Parathyroid adenoma (tissue), 2 donors: Measurements from ENCODE around the gene PARP3.

Experiments used
- H2AFZ ChIP-seq: fragments of 300-600 bp; sonication (generic); one replicate; pipeline ENCODE4 v1.7.0; 2017; ENCODE audit warnings: antibody characterized with exemption, mild to moderate bottlenecking
- H3K27ac ChIP-seq: fragments of 300-600 bp; sonication (generic); one replicate; pipeline ENCODE4 v1.7.0; 2017
- H3K27me3 ChIP-seq: fragments of 300-600 bp; sonication (generic); one replicate; pipeline ENCODE4 v1.7.0; 2017; ENCODE audit warnings: low read length; ENCODE audit not compliant: control insufficient read depth, insufficient read depth
- H3K36me3 ChIP-seq: fragments of 300-600 bp; sonication (generic); one replicate; pipeline ENCODE4 v1.7.0; 2017; ENCODE audit warnings: low read length; ENCODE audit not compliant: control insufficient read depth, insufficient read depth
- H3K4me1 ChIP-seq: fragments of 300-600 bp; sonication (generic); one replicate; pipeline ENCODE4 v1.7.0; 2017; ENCODE audit warnings: control low read depth
- H3K4me2 ChIP-seq: fragments of 300-600 bp; sonication (generic); one replicate; pipeline ENCODE4 v1.7.0; 2017; ENCODE audit warnings: low read length
- H3K4me3 ChIP-seq: fragments of 300-600 bp; sonication (generic); one replicate; pipeline ENCODE4 v1.7.0; 2017; ENCODE audit warnings: low read depth, low read length
- H3K79me2 ChIP-seq: fragments of 300-600 bp; sonication (generic); one replicate; pipeline ENCODE4 v1.7.0; 2017; ENCODE audit warnings: control low read depth
- H3K9ac ChIP-seq: fragments of 300-600 bp; sonication (generic); one replicate; pipeline ENCODE4 v1.7.0; 2017; ENCODE audit warnings: mild to moderate bottlenecking
- H3K9me3 ChIP-seq: fragments of 300-600 bp; sonication (generic); one replicate; pipeline ENCODE4 v1.7.0; 2017; ENCODE audit warnings: low read length; ENCODE audit not compliant: control insufficient read depth
- TF ChIP-seq, protein P1 (sequence below): fragments of 300-600 bp; sonication (generic); IDR thresholded peaks from one replicate; pipeline ENCODE4 v1.7.0; 2017; ENCODE audit warnings: antibody characterized with exemption, mild to moderate bottlenecking
- donor health status: primary hyperparathyroidism.

Gene PARP3

DNA sequence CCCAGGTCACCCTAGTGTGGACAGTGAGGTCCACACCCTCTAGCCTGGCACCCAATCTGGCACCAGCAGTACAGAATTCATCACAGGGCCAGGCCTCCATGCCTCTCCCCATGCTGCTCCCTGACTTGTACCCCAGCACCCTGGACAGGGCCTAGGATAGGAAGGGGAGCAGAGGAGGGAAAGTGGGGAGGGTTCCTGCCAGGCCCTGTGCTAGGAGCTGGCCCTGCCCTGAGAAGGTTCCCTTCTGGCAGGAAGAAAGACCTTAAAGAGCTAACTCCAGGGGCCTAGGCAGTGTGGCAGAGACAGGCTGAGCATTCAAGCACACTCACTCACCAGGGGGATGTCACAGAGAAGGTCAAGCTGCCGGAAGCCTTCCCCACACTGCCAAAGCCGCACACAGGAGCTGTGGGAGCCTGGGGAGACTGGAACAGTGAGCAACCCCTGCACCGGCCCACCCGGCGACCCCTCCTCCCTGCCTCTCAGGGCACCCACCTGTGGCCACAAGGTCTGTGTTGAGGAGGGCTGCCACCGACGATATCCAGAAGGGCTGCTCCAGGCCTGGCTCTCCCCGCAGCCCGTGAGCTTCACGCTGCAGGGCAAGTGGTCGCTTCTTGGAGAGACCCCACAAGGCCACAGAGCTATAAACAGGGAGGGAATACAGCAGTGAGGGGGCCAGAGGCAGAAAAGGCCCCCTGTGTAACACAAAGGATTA lies 7.9 kb upstream of the PARP3 start:
- Histone ChIP-seq H3K27ac (no peak overlapping the region), H3K79me2 (no peaks in the 10 kb centered on the region), H3K4me3 (no peak overlapping the region), H3K9ac (no peak overlapping the region), H3K36me3 (no peaks in the 10 kb centered on the region), H3K9me3 (no peaks in the 10 kb centered on the region), H3K4me2 (no peak overlapping the region), H2AFZ (no peak overlapping the region), H3K4me1 (no peaks in the 10 kb centered on the region), H3K27me3 (no peaks in the 10 kb centered on the region)
- TF ChIP-seq, protein P1, sequence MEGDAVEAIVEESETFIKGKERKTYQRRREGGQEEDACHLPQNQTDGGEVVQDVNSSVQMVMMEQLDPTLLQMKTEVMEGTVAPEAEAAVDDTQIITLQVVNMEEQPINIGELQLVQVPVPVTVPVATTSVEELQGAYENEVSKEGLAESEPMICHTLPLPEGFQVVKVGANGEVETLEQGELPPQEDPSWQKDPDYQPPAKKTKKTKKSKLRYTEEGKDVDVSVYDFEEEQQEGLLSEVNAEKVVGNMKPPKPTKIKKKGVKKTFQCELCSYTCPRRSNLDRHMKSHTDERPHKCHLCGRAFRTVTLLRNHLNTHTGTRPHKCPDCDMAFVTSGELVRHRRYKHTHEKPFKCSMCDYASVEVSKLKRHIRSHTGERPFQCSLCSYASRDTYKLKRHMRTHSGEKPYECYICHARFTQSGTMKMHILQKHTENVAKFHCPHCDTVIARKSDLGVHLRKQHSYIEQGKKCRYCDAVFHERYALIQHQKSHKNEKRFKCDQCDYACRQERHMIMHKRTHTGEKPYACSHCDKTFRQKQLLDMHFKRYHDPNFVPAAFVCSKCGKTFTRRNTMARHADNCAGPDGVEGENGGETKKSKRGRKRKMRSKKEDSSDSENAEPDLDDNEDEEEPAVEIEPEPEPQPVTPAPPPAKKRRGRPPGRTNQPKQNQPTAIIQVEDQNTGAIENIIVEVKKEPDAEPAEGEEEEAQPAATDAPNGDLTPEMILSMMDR: no peak

DNA sequence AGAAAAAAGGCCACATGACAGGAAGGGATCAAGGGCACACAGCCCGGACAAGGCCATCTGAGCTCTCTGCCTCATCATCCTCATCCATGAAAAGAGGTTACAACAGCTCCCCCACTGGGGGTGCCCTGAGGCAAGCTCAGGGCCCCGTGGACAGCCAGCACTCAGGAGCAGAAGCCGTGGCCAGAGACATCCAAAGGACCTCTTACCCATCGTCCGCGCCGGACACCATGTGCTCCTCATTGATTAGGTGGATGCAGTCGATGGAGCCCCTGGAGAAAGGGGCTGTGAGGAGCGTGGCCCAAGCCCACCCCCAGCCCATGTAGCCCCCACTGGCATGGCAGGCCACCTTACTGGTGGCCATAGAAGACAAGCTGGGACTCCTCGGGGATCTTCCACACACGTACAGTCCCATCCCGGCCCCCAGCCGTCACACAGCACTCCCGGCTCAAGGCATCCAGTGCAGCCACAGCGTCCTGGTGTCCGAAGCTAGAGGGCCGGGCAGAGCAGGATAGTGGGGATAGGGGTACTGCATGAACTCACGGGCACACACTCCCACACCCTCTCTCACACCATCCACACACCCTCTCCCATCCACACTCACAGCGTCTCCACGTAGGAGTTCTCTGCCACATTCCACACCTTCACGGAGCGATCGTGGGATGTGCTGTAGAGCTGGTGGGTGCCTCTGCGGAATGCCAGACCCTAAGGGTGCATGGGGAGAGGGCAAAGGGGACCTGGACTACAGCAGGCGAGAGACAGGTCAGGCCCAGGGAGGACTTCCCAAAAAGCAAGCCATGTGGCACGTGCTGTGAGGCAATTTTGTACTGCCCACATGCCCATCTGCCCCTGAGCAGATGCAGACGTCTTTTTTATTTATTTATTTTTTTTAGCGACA lies 6.9 kb upstream of the PARP3 start:
- no peaks in the 10 kb centered on the region for H3K4me1 ChIP-seq
- H3K36me3 ChIP-seq: no peaks in the 10 kb centered on the region
- H3K9ac ChIP-seq: no peak overlapping the region
- TF ChIP-seq, protein P1: no peak
- no peak overlapping the region for H3K4me2 ChIP-seq
- no peak overlapping the region for H3K4me3 ChIP-seq
- H3K27ac ChIP-seq: no peak overlapping the region
- no peaks in the 10 kb centered on the region for H3K79me2 ChIP-seq
- H2AFZ ChIP-seq: no peak overlapping the region
- H3K9me3 ChIP-seq: no peaks in the 10 kb centered on the region
- H3K27me3 ChIP-seq: no peaks in the 10 kb centered on the region

DNA sequence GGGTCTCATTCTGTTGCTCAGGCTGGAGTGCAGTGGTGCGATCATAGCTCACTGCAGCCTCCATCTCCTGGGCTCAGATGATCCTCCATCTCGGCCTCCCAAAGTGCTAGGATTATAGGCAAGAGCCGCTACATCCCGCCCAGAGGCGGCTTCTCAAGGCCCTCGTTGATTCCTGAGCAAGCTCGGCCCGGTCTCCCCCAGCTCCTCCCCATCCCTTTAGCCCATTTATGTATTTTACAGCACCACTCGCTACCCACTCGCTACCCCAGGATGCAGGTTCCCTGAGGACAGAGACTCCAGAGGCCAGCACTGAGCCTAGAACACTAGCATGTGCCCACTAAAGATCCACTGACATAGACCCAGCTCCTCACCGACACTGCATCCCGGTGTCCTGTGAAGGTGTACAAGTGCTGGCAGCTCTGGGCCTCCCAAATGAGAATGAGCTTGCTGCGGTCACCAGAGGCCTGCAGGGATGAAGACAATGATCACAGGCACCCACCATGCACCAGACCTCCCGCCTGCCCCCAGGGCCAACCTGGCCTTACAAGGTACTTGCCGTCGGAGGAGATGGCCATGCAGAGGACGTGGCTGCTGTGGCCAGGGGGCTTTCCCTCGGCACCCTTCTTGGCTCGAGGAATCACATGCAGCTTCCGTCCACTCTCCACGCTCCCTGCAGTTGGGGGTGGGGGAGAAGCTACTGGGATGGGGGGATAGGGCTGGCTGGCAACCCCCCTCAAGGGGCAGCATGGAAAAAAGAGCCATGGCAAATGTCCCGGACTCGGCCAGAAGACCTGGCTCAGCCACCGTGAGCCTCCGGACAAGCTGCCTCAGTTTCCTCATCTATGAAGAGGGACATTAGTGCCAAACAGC lies 6.0 kb upstream of the PARP3 start:
- Histone ChIP-seq H3K4me3 (no peak overlapping the region), H2AFZ (no peak overlapping the region), H3K27ac (no peak overlapping the region), H3K9me3 (no peaks in the 10 kb centered on the region), H3K9ac (no peak overlapping the region), H3K4me1 (no peaks in the 10 kb centered on the region), H3K27me3 (no peaks in the 10 kb centered on the region), H3K79me2 (no peaks in the 10 kb centered on the region), H3K36me3 (no peaks in the 10 kb centered on the region), H3K4me2 (no peak overlapping the region)
- TF ChIP-seq, protein P1: no peak

DNA sequence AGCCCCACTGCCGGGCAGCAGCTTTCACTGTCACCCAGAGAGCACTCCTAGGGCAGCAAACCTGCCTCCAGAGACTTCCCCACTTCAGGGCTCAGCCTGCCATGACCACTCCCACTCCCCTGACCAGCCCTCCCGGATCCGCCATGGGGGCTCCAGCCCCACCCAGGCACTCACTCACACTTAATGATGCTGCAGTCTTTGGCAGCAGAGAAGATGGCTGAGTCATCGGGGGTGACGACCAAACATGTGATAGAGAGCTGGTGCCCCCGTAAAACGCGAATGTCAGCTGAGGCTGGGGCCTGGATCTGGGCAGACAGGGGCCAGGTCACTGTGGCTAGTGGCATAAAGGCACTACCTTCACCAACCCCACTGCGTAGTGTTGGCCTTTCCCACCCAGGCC lies 5.1 kb upstream of the PARP3 start:
- H3K4me2 ChIP-seq: no peak overlapping the region
- H3K9ac ChIP-seq: no peak overlapping the region
- no peak overlapping the region for H3K4me3 ChIP-seq
- TF ChIP-seq, protein P1: no peak
- no peak overlapping the region for H2AFZ ChIP-seq
- no peaks in the 10 kb centered on the region for H3K79me2 ChIP-seq
- no peaks in the 10 kb centered on the region for H3K27me3 ChIP-seq
- H3K4me1 ChIP-seq: no peaks in the 10 kb centered on the region
- no peaks in the 10 kb centered on the region for H3K9me3 ChIP-seq
- no peak overlapping the region for H3K27ac ChIP-seq
- no peaks in the 10 kb centered on the region for H3K36me3 ChIP-seq
